NT2/D1 (cell line): ENCODE results near the gene MYO9B.

Experiments
- SUZ12 ChIP-seq: IDR thresholded peaks from 2 replicates; pipeline ENCODE4 v1.6.1; 2011; ENCODE audit not compliant: insufficient read length, insufficient read depth; ENCODE audit errors: extremely low read depth
- YY1 ChIP-seq: IDR thresholded peaks from 2 replicates; pipeline ENCODE4 v1.6.1; 2011; ENCODE audit not compliant: insufficient read length, insufficient read depth
- ZNF274 ChIP-seq: IDR thresholded peaks from 2 replicates; pipeline ENCODE4 v1.6.1; 2011; ENCODE audit warnings: mild to moderate bottlenecking, low read depth, low read length

DNA sequence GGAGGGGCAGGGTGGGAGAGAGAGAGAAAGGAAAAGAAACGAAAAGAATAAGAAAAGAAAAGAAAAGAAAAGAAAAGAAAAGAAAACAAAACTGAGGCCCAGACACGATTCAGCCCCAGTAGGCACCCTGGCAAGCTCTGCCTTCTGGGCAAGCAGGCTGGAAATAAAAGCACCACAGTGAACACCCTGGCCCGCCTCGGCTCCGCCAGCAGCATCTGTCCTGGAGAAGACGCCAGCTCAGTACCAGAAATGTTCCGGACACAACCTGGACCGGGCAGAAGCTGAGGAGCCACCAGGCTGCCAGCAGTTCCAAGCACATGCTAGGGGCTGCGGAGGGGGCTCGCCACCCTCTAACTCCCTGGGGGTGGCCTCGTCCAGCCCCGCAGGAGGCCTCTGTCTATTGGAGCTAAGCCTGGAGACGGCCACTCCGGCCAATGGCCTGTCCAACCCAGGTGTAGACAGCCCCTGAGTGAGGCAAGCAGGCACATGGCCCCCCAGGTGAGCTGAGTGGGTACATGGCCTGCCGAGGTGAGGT is 37.5 kb upstream of the MYO9B start:
- TF ChIP-seq YY1: no peak
- TF ChIP-seq SUZ12: no peak
- no peak for TF ChIP-seq ZNF274
